OCI-LY3 (cell line): ENCODE results near the gene R3HCC1L.

ENCODE experiments used
- H2AFZ ChIP-seq: fragments of 200-600, 300-600 bp; shearing (Covaris generic); 2 replicates; pipeline ENCODE4 v1.6.0; 2014; ENCODE audit warnings: antibody characterized with exemption, low read depth, low read length
- H3K27ac ChIP-seq: fragments of 200-600, 300-600 bp; sonication (generic); 2 replicates; pipeline ENCODE4 v1.5.1; 2014; ENCODE audit warnings: mild to moderate bottlenecking, low read length, moderate library complexity, mixed read lengths
- H3K27me3 ChIP-seq: fragments of 200-600, 300-600 bp; sonication (generic); 2 replicates; pipeline ENCODE4 v1.6.1; 2014; ENCODE audit warnings: low read depth, low read length, mixed read lengths
- H3K36me3 ChIP-seq: fragments of 200-600, 300-600 bp; sonication (generic); replicated peaks from 2 replicates; pipeline ENCODE3; 2014; ENCODE audit warnings: low read depth, low read length, mixed read lengths
- H3K4me1 ChIP-seq: fragments of 300-600, 200-600 bp; sonication (generic); 2 replicates; pipeline ENCODE4 v1.6.1; 2014; ENCODE audit warnings: low read length, mixed read lengths
- H3K4me2 ChIP-seq: fragments of 200-600, 300-600 bp; sonication (generic); 2 replicates; pipeline ENCODE4 v1.6.1; 2014; ENCODE audit warnings: low read length, mixed read lengths
- H3K4me3 ChIP-seq: fragments of 300-600, 200-600 bp; sonication (generic); 2 replicates; pipeline ENCODE4 v1.5.1; 2014; ENCODE audit warnings: antibody characterized with exemption, mild to moderate bottlenecking, low read length, moderate library complexity
- H3K79me2 ChIP-seq: fragments of 300-600, 200-600 bp; shearing (Covaris generic); 2 replicates; pipeline ENCODE4 v1.6.1; 2014; ENCODE audit warnings: mild to moderate bottlenecking, low read length, mixed read lengths
- H3K9ac ChIP-seq: fragments of 300-600, 200-600 bp; shearing (Covaris generic); 2 replicates; pipeline ENCODE4 v1.6.0; 2014; ENCODE audit warnings: mild to moderate bottlenecking, low read length, moderate library complexity
- H3K9me3 ChIP-seq: fragments of 200-600, 300-600 bp; shearing (Covaris generic); 2 replicates; pipeline ENCODE4 v1.6.1; 2014; ENCODE audit warnings: low read length, mixed read lengths; ENCODE audit not compliant: insufficient read depth
- H4K20me1 ChIP-seq: fragments of 200-600, 300-600 bp; sonication (generic); 2 replicates; pipeline ENCODE4 v1.6.1; 2016; ENCODE audit warnings: low read length, mixed read lengths; ENCODE audit not compliant: insufficient read depth
- CTCF ChIP-seq: fragments of 200-600, 300-600 bp; sonication (generic); IDR thresholded peaks from 2 replicates; pipeline ENCODE4 v1.5.1; 2014; ENCODE audit warnings: antibody characterized with exemption, low read length, low read depth
- EZH2phosphoT487 ChIP-seq: fragments of 200-600 bp; shearing (Covaris generic); IDR thresholded peaks from 2 replicates; pipeline ENCODE4 v1.6.1; 2018; ENCODE audit warnings: antibody characterized with exemption, mixed run types, low read depth

The R3HCC1L gene

DNA sequence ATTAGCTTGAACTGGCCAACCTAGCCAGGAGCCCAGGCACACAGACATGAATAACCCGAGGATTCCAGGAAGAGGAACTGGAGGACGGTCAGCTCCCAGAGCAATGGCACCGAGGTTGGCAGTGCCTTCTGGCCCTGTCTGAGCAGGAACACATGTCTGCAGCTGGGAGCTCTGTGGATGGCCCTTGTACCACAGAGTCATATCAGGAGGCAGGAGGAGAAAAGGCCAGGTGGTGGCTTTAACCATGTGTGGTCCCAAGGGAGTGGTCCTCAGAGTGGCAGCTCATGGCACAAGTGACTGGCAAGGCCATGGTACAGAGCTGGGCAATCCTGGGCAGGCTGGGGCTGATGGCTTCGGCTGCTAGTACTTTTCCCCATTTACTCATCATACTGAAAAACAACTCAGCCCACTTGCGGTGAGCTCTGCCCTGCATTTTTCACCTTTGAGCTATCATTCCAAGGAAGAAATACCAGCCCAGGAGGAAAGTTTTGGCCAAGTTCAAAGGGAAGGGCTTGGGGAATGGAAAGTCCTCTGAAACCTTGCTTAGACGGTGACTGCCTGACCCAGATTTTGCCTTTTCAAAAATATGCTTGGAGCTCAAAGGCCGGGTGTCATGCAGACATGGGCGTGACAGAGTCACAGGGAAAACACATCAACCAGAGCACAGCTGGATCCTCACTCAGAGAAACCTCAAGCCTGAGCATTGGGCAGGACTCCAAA is 159.3 kb downstream of the R3HCC1L start:
- Histone ChIP-seq H3K4me3 (no peak overlapping the region), H3K9me3 (no peaks in the 10 kb centered on the region), H3K27ac (no peak overlapping the region), H3K4me1 (no peaks in the 10 kb centered on the region), H3K4me2 (no peak overlapping the region), H2AFZ (no peak overlapping the region), H3K27me3 (peaks cover 5% of the 10 kb centered on the region), H4K20me1 (no peaks in the 10 kb centered on the region), H3K9ac (no peak overlapping the region), H3K79me2 (no peaks in the 10 kb centered on the region), H3K36me3 (no peaks in the 10 kb centered on the region)
- no peak for TF ChIP-seq EZH2phosphoT487
- TF ChIP-seq CTCF: no peak

DNA sequence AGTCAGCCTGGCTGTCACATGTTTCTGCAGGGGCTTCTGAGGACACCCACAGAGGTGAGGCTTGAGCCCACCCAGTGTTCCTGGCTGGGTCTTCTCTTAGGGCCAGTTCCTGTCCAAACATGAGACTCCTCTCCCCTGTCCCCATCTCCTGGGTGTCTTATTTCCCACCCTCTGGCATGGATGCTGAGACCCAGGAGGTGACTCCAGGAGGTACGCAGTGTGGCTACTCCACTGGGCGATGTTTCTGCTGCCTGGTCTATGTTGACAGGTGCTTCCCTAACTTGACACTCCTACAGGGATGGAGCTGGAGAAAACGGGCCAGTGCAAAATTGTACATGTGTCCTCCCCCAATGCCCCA is 159.8 kb downstream of the R3HCC1L start:
- Histone ChIP-seq H3K79me2 (no peaks in the 10 kb centered on the region), H3K27ac (no peak overlapping the region), H3K4me2 (no peak overlapping the region), H3K9me3 (no peaks in the 10 kb centered on the region), H3K27me3 (peaks cover 5% of the 10 kb centered on the region), H3K4me3 (no peak overlapping the region), H3K9ac (no peak overlapping the region), H4K20me1 (no peaks in the 10 kb centered on the region), H3K4me1 (no peaks in the 10 kb centered on the region), H2AFZ (no peak overlapping the region), H3K36me3 (no peaks in the 10 kb centered on the region)
- TF ChIP-seq EZH2phosphoT487 (no peak), CTCF (no peak)
